IMR-90 (cell line): ENCODE measurements around the gene SRC. TPM values are rescaled to one million over a fixed set of nuclear protein-coding genes. Genes with fewer than 3 reads are reported as not detected.

Source experiments
- ATAC-seq: fragments of 200-7000 bp; cut with Tn5 transposase; 2 replicates; pipeline ENCODE4 v1.9.1; 2020; ENCODE audit warnings: low read depth, mild to moderate bottlenecking, moderate library complexity
- BruUV-seq: library from RNA; stranded (reverse); fragments of 400-500 nt; replicated peaks from 2 replicates; lab custom pipeline; 2021; lab: Mats Ljungman, UMichigan
- CTCF ChIA-PET: fragments of 300-600 bp; formaldehyde crosslinking; extraction: SDS; loops from one replicate; lab custom pipeline; 2021; ENCODE audit warnings: antibody characterized with exemption; lab: Yijun Ruan, JAX
- POLR2A ChIA-PET: fragments of 300-600 bp; sonication (Branson Sonifier 250); formaldehyde crosslinking; loops from one replicate; lab custom pipeline; 2022; ENCODE audit warnings: antibody characterized with exemption; ENCODE audit not compliant: unreplicated experiment; lab: Charles Lee
- DNase-seq: peaks from one replicate; pipeline ENCODE4 v3.0.0; 2013
- H2AFZ ChIP-seq: replicated peaks from 2 replicates; pipeline ENCODE3; 2013; ENCODE audit warnings: low read length, mild to moderate bottlenecking; ENCODE audit not compliant: poor library complexity
- H2AK5ac ChIP-seq: 2 replicates; pipeline ENCODE4 v1.6.1; 2013; ENCODE audit warnings: low read depth, low read length, inconsistent platforms
- H2AK9ac ChIP-seq: replicated peaks from 2 replicates; pipeline ENCODE3; 2013; ENCODE audit warnings: mild to moderate bottlenecking, low read depth, low read length, moderate library complexity; ENCODE audit not compliant: poor library complexity
- H2BK120ac ChIP-seq: 2 replicates; pipeline ENCODE4 v1.6.1; 2013; ENCODE audit warnings: low read depth, low read length, inconsistent platforms
- H2BK15ac ChIP-seq: 3 replicates; pipeline ENCODE4 v1.6.1; 2013; ENCODE audit warnings: low read depth, low read length, inconsistent platforms
- H2BK20ac ChIP-seq: 2 replicates; pipeline ENCODE4 v1.6.1; 2013; ENCODE audit warnings: low read depth, mild to moderate bottlenecking, inconsistent platforms, low read length, moderate library complexity
- H2BK5ac ChIP-seq: 2 replicates; pipeline ENCODE4 v1.6.1; 2013; ENCODE audit warnings: mild to moderate bottlenecking, low read depth, low read length, inconsistent platforms; ENCODE audit not compliant: poor library complexity, severe bottlenecking
- H3K14ac ChIP-seq: replicated peaks from 2 replicates; pipeline ENCODE4 v1.6.1; 2013; ENCODE audit warnings: low read depth, low read length, inconsistent platforms
- H3K18ac ChIP-seq: 2 replicates; pipeline ENCODE4 v1.6.1; 2013; ENCODE audit warnings: low read depth, low read length, control low read depth
- H3K23ac ChIP-seq: 2 replicates; pipeline ENCODE4 v1.6.1; 2013; ENCODE audit warnings: low read depth, low read length, inconsistent platforms
- H3K27ac ChIP-seq: 2 replicates; pipeline ENCODE4 v1.5.1; 2013; ENCODE audit warnings: mild to moderate bottlenecking, control low read depth, low read length; ENCODE audit not compliant: insufficient read depth
- H3K27me3 ChIP-seq: 2 replicates; pipeline ENCODE4 v1.6.1; 2013; ENCODE audit warnings: low read length; ENCODE audit not compliant: control insufficient read depth, insufficient read depth
- H3K36me3 ChIP-seq: 2 replicates; pipeline ENCODE4 v1.6.1; 2013; ENCODE audit warnings: low read length, mixed read lengths; ENCODE audit not compliant: control insufficient read depth, insufficient read depth
- H3K4ac ChIP-seq: 2 replicates; pipeline ENCODE4 v1.6.1; 2013; ENCODE audit warnings: low read depth, low read length, inconsistent platforms
- H3K4me1 ChIP-seq: 2 replicates; pipeline ENCODE4 v1.6.1; 2013; ENCODE audit warnings: low read length, mixed read lengths; ENCODE audit not compliant: control insufficient read depth, insufficient read depth
- H3K4me2 ChIP-seq: 2 replicates; pipeline ENCODE4 v1.6.1; 2013; ENCODE audit warnings: low read depth, mild to moderate bottlenecking, control low read depth, low read length, moderate library complexity
- H3K4me3 ChIP-seq: 2 replicates; pipeline ENCODE4 v1.5.1; 2013; ENCODE audit warnings: low read depth, mild to moderate bottlenecking, control low read depth, low read length, moderate library complexity; ENCODE audit not compliant: insufficient read depth
- H3K56ac ChIP-seq: 2 replicates; pipeline ENCODE4 v1.6.1; 2013; ENCODE audit warnings: low read length, inconsistent platforms; ENCODE audit not compliant: insufficient read depth; ENCODE audit errors: extremely low read depth
- H3K79me1 ChIP-seq, 2 experiments: 2 replicates each; pipeline ENCODE4 v1.6.1; 2013; ENCODE audit warnings: low read length in 2 of 2, inconsistent platforms in 1 of 2, low read depth in 1 of 2
- H3K9ac ChIP-seq: 2 replicates; pipeline ENCODE4 v1.6.1; 2013; ENCODE audit warnings: low read depth, low read length, control low read depth
- H3K9me1 ChIP-seq: 2 replicates; pipeline ENCODE4 v1.6.1; 2013; ENCODE audit warnings: low read length, inconsistent platforms; ENCODE audit not compliant: insufficient read depth
- H3K9me3 ChIP-seq: 2 replicates; pipeline ENCODE4 v1.6.1; 2013; ENCODE audit warnings: low read length; ENCODE audit not compliant: control insufficient read depth, insufficient read depth
- H4K20me1 ChIP-seq: 2 replicates; pipeline ENCODE4 v1.6.1; 2013; ENCODE audit warnings: low read length, inconsistent platforms; ENCODE audit not compliant: insufficient read depth
- H4K5ac ChIP-seq: 2 replicates; pipeline ENCODE4 v1.6.1; 2013; ENCODE audit warnings: mild to moderate bottlenecking, low read depth, low read length, control low read depth
- H4K8ac ChIP-seq, 2 experiments: 2 replicates each; pipeline ENCODE4 v1.6.1; 2013; ENCODE audit warnings: low read depth in 2 of 2, low read length in 2 of 2, control low read depth in 1 of 2, inconsistent platforms in 1 of 2
- H4K91ac ChIP-seq: 2 replicates; pipeline ENCODE4 v1.6.1; 2013; ENCODE audit warnings: low read depth, low read length, inconsistent platforms; ENCODE audit not compliant: insufficient read depth
- CHD1 ChIP-seq: IDR thresholded peaks from 2 replicates; pipeline ENCODE4 v1.6.1; 2012; ENCODE audit warnings: low read depth, low read length, improper control_type of control experiment
- WGBS, 2 experiments: methylation state at CpG; one replicate each; pipeline versions ENCODE4 v1.1.5 to v1.1.7; 2013; ENCODE audit warnings: missing lambda C conversion rate in 2 of 2; ENCODE audit not compliant: insufficient read length in 1 of 2; ENCODE audit errors: extremely low coverage in 2 of 2; 5-methylcytosine and 5-hydroxymethylcytosine counted together
- dilution Hi-C: fragments of 300-500 bp; cut with HindIII; formaldehyde crosslinking; loops from one replicate; pipeline ENCODE4 v1.14.3; 2018; ENCODE audit warnings: low sequenced_read_pairs; ENCODE audit not compliant: unreplicated experiment
- in situ Hi-C: fragments of 300-500 bp; cut with MboI; formaldehyde crosslinking; loops from 3 replicates; pipeline ENCODE4 v1.14.3; 2019; ENCODE audit warnings: low sequenced_read_pairs, inconsistent platforms, mixed read lengths
- intact Hi-C: fragments of 100-400 bp; cut with micrococcal nuclease; formaldehyde crosslinking; loops from 2 replicates; pipeline ENCODE4 v1.10.0; 2022
- polyA plus RNA-seq, 3 experiments: library from polyadenylated mRNA; depleted of rRNA; stranded (reverse); fragments of >200 nt; gene quantifications; 2 replicates each; pipeline ENCODE4 v1.2.3, GENCODE V29; 2012; ENCODE audit warnings: low replicate concordance in 1 of 3
- total RNA-seq: library from RNA; depleted of rRNA; stranded (reverse); fragments of >200 nt; gene quantifications from 2 replicates; pipeline ENCODE4 v1.2.3, GENCODE V29; 2012

Gene SRC
- total and polyA plus RNA-seq, 2 of the 4 experiments (the other 2 are of a cell fraction) = 7.0 to 24.2 TPM

GRCh38 chr20:37343994-37344355 is 2.0 kb upstream of the SRC start:
- dilution Hi-C loops = no loop called here
- WGBS, 2 experiments = 80% methylated on average over 1 of the region's 4 CpGs; no CpG with 5 or more reads in 1 of the 2 experiments
- no peak overlapping the region for H2BK120ac ChIP-seq
- no peak overlapping the region for H2BK15ac ChIP-seq
- H3K9me1 ChIP-seq = peaks cover 22% of the 10 kb centered on the region
- H3K14ac ChIP-seq = no peak overlapping the region
- H4K5ac ChIP-seq = no peak overlapping the region
- H2AK9ac ChIP-seq = peak overlapping the region; percentile 16
- DNase-seq (no peak), ATAC-seq (no peak)
- H2AK5ac ChIP-seq = no peak overlapping the region
- in situ Hi-C loops = no loop called here
- H3K4me3 ChIP-seq = no peak overlapping the region
- H3K79me1 ChIP-seq = peaks cover 19 to 34% of the 10 kb centered on the region in 2 experiments
- no peak for TF ChIP-seq CHD1
- H3K4me2 ChIP-seq = no peak overlapping the region
- H3K27ac ChIP-seq = no peak overlapping the region
- H2AFZ ChIP-seq = no peak overlapping the region
- H3K9ac ChIP-seq = no peak overlapping the region
- H4K20me1 ChIP-seq = peaks cover 22% of the 10 kb centered on the region
- H3K4me1 ChIP-seq = peaks cover 13% of the 10 kb centered on the region
- no peak overlapping the region for H4K91ac ChIP-seq
- H3K18ac ChIP-seq = no peak overlapping the region
- POLR2A ChIA-PET = no interaction called here
- H3K9me3 ChIP-seq = no peaks in the 10 kb centered on the region
- BruUV-seq = no TSS peak
- CTCF ChIA-PET = no interaction called here
- H3K56ac ChIP-seq = no peak overlapping the region
- intact Hi-C loops = no loop called here
- H2BK20ac ChIP-seq = no peak overlapping the region
- H3K4ac ChIP-seq = no peak overlapping the region
- H3K27me3 ChIP-seq = no peaks in the 10 kb centered on the region
- no peaks in the 10 kb centered on the region; the same call in 1 of the 2 replicates for H3K36me3 ChIP-seq
- no peak overlapping the region for H2BK5ac ChIP-seq
- no peak overlapping the region for H3K23ac ChIP-seq
- no peak overlapping the region for H4K8ac ChIP-seq
